Testis (tissue), 3 donors: ENCODE results near the gene POLN. TPM values are rescaled to one million over a fixed set of nuclear protein-coding genes. Genes with fewer than 3 reads are reported as not detected.
A peak's percentile ranks its signal among the peaks of the same experiment; 100 is the strongest.

Experiments used
- DNase-seq: peaks from one replicate; pipeline ENCODE4 v3.0.0-alpha.2; 2019
- H3K27ac ChIP-seq, 2 donors: fragments of 200-600 bp; sonication (generic); one replicate each; pipeline ENCODE4 v1.5.1; 2019
- H3K27me3 ChIP-seq: fragments of 200-600 bp; sonication (generic); one replicate; pipeline ENCODE4 v1.5.1; 2019
- H3K36me3 ChIP-seq: fragments of 200-600 bp; sonication (generic); one replicate; pipeline ENCODE4 v1.5.1; 2017; ENCODE audit warnings: low read depth; ENCODE audit errors: missing control alignments
- H3K4me1 ChIP-seq: fragments of 200-600 bp; sonication (generic); one replicate; pipeline ENCODE4 v1.5.1; 2019
- H3K4me3 ChIP-seq, 2 donors: fragments of 200-600 bp; sonication (generic); one replicate each; pipeline ENCODE4 v1.5.1; 2017 to 2019
- H3K9me3 ChIP-seq: fragments of 200-600 bp; sonication (generic); one replicate; pipeline ENCODE4 v1.5.1; 2017
- CTCF ChIP-seq, 3 experiments: fragments of 450-650 bp in 2 of 3; fragments of 200-600 bp in 1 of 3; sonication (generic) in 1 of 3; IDR thresholded peaks; one replicate each; pipeline ENCODE4 v1.5.1; 2016 to 2019; ENCODE audit warnings: antibody characterized with exemption in 3 of 3, mild to moderate bottlenecking in 2 of 3, moderate library complexity in 1 of 3
- POLR2A ChIP-seq: fragments of 450-650 bp; IDR thresholded peaks from one replicate; pipeline ENCODE4 v1.6.1; 2017; ENCODE audit warnings: antibody characterized with exemption, mild to moderate bottlenecking, moderate library complexity
- WGBS, 2 donors: methylation state at CpG; one replicate each; pipeline ENCODE4 v1.1.5; 2018; 5-methylcytosine and 5-hydroxymethylcytosine counted together
- intact Hi-C: fragments of 100-400 bp; cut with DNase I; formaldehyde crosslinking; loops from one replicate; pipeline ENCODE4 v1.15.1; 2023; ENCODE audit warnings: low total_unique reads
- polyA plus RNA-seq: library from polyadenylated mRNA; stranded (reverse); fragments of 350-450 nt; fragmentation: Illumina TruSeq; extraction: RNeasy Lipid Tissue Mini Kit (QIAGEN cat#74804); gene quantifications from one replicate; pipeline ENCODE4 v1.2.3, GENCODE V29; 2014; ENCODE audit warnings: low read depth, low replicate concordance; ENCODE audit not compliant: insufficient read depth
- total RNA-seq, 2 donors: library from RNA; depleted of rRNA; stranded (reverse); fragments of >200 nt; gene quantifications; one replicate each; pipeline ENCODE4 v1.2.3, GENCODE V29; 2016

POLN gene
- total and polyA plus RNA-seq, 3 donors from 2014 or later = 12.2 to 23.7 (median 22.9) TPM

DNA sequence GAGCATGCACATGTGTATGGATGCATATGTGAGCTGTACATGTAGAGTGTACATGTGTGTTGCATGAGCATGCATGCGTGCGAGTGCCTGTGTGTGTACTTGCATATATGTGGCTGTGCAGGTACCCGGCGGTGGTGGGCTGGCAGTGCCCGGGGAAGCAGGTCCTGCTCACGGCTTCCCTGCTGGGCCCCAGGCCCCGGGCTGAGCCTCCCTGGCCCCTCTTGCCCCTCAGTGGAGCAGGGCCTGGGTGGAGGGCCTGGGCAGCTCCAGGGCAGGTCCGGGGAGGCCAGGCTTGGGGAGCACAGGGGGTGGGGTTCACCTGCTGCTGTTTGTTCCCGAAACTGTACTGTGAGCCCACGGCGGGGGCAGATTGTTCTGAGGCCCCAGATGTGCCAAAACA, 173.4 kb downstream of the POLN start:
- Histone ChIP-seq H3K27me3 (no peaks in the 10 kb centered on the region), H3K27ac (no peak overlapping the region), H3K4me1 (peaks cover 49% of the 10 kb centered on the region), H3K36me3 (no peaks in the 10 kb centered on the region), H3K4me3 (no peak overlapping the region), H3K9me3 (no peaks in the 10 kb centered on the region)
- 84% methylated on average over 7 to 11 of the region's 11 CpGs for whole genome bisulfite sequencing, 2 donors
- intact Hi-C loops = no loop called here
- TF ChIP-seq POLR2A = no peak
- no peak for TF ChIP-seq CTCF (IDR thresholded peaks at IDR 0.05)
- DNase-seq = no peak

DNA sequence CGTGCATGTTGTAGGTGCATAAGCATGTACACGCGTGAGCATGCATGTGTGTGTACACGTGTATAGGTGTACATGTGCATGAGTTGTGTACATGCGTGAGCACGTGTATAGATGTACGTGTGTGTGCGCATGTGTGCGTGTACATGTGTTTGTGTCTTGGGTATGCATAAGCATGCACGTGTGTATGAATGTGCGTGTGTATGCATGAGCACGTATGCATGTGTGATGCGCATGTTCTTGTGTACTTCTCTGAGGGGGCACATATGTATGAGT, 173.8 kb downstream of the POLN start:
- Histone ChIP-seq H3K4me3 (no peak overlapping the region), H3K9me3 (no peaks in the 10 kb centered on the region), H3K4me1 (peaks cover 45% of the 10 kb centered on the region), H3K27me3 (no peaks in the 10 kb centered on the region), H3K27ac (no peak overlapping the region), H3K36me3 (no peaks in the 10 kb centered on the region)
- TF ChIP-seq POLR2A (no peak), CTCF (IDR thresholded peaks at IDR 0.05) (no peak)
- intact Hi-C loops = no loop called here
- 84 to 86% methylated on average over 13 of the region's 13 CpGs for WGBS, 2 donors
- no peak for DNase-seq

DNA sequence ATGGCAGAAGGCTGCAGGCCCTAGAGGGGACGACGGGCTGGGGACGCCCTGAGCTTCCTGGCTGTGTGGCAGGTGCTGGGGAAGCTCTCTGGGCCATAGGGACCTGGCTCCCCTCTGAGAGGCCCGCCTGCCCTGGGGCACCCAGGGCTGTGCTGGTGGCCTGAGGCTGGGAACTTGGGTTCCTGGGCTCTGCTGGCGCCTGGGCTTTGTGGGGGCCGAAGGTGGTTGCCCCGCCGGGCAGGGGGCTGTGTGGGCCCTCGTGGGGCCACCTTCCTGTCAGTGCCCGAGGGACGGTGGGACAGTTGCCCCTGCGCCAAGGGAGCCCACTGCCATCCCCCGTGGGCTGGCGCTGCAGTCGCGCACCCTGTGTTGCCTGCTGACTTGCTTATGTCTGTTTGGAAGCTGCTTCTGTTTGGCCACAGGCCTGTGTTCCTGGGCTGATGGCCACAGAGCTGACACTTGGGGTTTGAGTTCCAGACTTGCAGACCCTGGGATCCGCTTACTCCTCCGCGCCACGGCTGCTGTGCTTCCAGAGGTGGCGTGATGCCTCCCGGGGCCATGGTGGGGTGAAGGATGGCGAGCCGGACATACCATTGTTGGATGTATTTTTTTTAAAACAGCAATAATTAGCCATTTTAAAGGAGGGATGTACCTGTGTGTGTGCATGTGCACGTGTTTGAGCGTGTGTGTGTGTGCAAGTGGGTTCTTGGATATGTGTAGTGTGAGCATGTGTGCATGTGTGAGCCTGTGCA, 174.3 kb downstream of the POLN start:
- no peak overlapping the region for H3K4me3 ChIP-seq
- no peaks in the 10 kb centered on the region for H3K27me3 ChIP-seq
- peaks cover 40% of the 10 kb centered on the region for H3K4me1 ChIP-seq
- H3K9me3 ChIP-seq = no peaks in the 10 kb centered on the region
- no peaks in the 10 kb centered on the region for H3K36me3 ChIP-seq
- TF ChIP-seq POLR2A (no peak), CTCF (IDR thresholded peaks at IDR 0.05) (no peak)
- intact Hi-C loops = no loop called here
- H3K27ac ChIP-seq = no peak overlapping the region
- 52 to 57% methylated on average over 10 to 26 of the region's 26 CpGs for WGBS, 2 donors
- no peak for DNase-seq

DNA sequence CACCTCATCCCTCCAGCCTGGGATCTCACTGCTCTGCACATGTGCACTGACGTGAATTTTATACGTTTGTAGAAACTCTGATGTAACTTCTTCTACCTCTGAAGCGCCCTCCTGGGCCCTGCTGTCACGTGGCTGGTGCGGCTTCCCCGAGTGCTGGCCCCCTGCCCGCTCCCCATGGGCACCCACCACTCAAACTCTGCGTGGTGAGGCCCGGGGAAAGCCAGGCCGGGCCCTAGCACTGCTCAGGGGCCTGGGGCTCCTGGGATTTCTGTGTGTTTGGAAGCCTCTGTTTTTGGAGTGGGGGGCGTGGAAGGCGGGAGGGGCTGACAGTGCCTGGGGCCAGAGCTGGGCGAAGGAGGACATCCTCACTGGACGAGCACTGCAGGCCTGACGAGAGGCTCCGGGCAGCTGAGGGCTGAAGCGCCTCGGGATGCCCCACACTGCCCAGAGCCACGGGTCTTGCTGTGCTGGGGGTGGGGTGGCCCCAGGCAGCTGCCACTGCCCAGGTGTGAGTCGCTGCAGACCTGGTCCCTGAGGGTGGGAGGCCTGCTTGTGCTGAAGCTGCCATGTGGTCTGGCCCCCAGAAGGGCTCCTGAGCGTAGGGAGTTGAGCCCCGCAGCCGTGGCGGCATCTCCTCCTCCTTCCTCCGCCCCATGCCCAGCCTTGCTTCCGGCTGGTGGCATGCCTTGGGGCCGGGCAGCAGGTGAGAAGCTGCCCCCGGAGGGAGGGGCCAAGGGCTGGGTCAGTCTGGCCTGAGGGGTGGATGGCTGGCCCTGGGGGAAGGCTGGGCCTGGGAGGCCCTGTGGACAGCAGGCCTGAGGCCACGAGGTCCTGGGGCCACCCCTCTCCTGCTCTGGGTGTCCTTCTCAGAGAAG, 175.1 kb downstream of the POLN start:
- intact Hi-C loops = no loop called here
- H3K36me3 ChIP-seq = no peaks in the 10 kb centered on the region
- no peak overlapping the region for H3K27ac ChIP-seq
- 65 to 74% methylated on average over 12 to 29 of the region's 29 CpGs for WGBS, 2 donors
- TF ChIP-seq POLR2A = no peak
- no peaks in the 10 kb centered on the region for H3K9me3 ChIP-seq
- no peak overlapping the region for H3K4me3 ChIP-seq
- no peaks in the 10 kb centered on the region for H3K27me3 ChIP-seq
- DNase-seq = no peak
- peaks cover 34% of the 10 kb centered on the region for H3K4me1 ChIP-seq

DNA sequence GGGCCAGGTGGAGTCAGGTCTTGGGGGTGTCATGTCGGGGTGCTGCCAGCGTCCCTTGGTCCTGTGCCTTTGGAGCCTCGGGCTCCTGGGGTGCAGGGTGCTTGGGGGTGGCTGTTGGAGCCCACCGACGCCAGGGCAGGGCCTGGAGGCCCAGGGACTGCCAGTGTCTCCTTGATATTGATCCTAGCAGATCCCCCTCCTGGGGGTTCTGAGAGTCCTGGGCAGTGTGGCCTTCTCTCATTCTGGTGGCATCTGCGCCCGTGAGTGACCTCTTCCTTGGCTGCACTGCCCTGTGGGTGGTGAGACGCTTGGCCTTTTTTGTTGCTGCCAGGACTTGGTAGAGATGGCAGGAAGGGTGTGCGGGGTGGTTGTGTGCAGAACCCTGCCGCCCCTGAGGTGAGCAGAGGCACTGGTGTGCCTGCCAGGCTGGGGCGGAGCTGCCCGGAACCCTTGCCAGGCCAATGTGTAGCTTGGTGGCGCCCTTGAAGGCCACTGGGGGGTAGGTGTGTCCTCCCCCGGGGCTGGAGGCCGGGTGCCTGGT, 175.8 kb downstream of the POLN start:
- DNase-seq = peak; percentile 68
- Histone ChIP-seq H3K27me3 (no peaks in the 10 kb centered on the region), H3K9me3 (no peaks in the 10 kb centered on the region), H3K4me3 (no peak overlapping the region), H3K4me1 (peaks cover 28% of the 10 kb centered on the region), H3K27ac (no peak overlapping the region), H3K36me3 (no peaks in the 10 kb centered on the region)
- intact Hi-C loops = no loop called here
- 66 to 86% methylated on average over 7 to 15 of the region's 15 CpGs for WGBS, 2 donors
- TF ChIP-seq POLR2A = no peak
- no peak for TF ChIP-seq CTCF (IDR thresholded peaks at IDR 0.05)
